HG02884 (cell line): ENCODE measurements around the gene TLR6.

ENCODE experiments used
- ATAC-seq: cut with Tn5 transposase; IDR thresholded peaks from one replicate; pipeline ENCODE4 v1.9.1; 2021; ENCODE audit warnings: mild to moderate bottlenecking, moderate library complexity; ENCODE audit not compliant: unreplicated experiment

The TLR6 gene, protein sequence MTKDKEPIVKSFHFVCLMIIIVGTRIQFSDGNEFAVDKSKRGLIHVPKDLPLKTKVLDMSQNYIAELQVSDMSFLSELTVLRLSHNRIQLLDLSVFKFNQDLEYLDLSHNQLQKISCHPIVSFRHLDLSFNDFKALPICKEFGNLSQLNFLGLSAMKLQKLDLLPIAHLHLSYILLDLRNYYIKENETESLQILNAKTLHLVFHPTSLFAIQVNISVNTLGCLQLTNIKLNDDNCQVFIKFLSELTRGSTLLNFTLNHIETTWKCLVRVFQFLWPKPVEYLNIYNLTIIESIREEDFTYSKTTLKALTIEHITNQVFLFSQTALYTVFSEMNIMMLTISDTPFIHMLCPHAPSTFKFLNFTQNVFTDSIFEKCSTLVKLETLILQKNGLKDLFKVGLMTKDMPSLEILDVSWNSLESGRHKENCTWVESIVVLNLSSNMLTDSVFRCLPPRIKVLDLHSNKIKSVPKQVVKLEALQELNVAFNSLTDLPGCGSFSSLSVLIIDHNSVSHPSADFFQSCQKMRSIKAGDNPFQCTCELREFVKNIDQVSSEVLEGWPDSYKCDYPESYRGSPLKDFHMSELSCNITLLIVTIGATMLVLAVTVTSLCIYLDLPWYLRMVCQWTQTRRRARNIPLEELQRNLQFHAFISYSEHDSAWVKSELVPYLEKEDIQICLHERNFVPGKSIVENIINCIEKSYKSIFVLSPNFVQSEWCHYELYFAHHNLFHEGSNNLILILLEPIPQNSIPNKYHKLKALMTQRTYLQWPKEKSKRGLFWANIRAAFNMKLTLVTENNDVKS

DNA sequence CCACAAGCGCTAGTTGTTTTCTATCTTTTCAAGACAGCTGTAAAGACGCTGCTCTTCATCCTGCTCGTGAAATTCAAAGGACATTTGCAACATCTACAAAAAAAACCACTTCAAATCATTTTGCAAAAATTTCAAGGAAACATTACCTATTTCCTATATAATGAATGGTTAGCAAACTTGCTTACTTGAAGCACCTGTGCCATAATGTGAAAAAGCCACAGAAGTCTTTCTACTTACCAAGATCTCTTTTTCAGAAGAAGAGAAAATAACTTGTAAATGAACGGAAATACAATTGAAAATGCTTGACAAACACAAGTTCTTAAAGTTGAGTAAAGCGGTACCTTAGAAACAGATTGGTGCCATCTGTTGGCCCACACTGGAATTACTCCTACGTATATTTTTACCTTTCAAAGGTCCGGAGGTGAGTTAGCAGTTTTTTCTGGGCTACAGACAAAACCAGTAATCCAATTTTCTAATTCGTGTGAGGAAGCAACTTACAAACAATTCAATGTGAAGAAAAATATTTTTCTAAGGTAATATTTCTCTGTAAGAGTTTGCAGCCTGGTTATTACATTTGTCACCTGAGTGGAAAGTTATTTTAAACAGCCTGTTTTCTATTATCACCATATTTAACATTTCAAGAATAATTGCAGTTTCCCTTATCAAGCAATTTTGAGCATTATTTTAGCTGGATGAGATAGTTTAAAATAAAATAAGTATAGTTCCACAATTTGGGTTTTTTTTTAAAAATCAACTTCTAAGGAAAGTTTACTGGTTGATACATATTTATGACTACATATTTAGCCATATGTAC, at the start of gene TLR6:
TSS of gene TLR6 (minus strand) at position 294 of the 814 bp plus-strand sequence. CDS start 27,344 bp downstream, outside the sequence.
- no peak for ATAC-seq

DNA sequence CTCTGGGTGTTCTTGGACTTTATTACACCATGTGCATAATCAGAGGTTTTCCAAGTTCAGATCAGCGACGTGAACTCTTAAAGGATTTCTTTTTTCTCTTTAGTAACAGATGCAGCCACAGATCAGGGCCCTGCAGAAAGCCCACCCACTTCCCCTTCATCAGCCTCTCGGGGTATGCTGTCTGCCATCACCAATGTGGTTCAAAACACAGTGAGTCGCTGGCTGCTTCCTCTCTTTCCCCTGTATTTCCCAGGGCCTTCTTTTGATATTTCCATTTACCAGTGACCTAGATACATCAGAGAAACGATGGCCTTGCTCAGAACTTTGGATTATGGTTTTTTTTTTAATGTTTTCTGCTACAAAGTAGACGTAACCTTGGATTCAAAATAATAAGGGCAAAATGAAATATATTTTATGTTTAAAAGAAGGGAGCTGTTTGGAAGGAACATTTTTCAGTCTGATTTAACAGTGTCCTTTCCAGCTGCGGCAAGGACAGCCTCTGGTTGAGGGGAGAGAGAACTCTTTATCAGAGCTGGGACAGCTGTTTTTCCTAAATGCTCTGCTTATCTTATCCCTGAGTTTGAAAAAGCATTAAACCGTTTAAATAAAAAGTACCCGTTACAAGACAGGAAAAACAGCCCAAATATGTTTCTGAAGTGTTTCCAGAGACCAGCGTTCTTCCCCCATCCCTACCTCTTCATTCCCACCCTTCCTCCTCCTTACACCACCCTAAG, 49.2 kb upstream of the TLR6 start:
- ATAC-seq: no peak

DNA sequence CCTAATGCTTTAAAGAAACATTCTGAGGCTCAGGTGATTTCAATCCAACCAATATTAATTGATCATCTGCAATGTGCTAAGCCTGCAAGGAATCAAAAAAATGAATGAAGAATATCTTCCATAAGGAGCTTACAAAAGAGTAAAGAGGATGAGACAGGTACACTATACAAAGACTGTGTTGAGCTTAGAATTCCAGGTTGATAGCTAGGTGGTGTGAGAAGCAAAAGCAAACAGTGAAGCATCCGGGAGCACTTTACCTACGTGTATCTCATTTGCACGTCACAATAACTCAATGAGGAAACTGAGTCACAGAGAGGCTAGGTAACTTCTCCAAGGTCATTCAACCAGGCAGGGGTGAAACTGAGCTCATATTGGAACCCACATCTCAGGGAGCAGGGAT, 48.1 kb upstream of the TLR6 start:
- ATAC-seq: no peak

DNA sequence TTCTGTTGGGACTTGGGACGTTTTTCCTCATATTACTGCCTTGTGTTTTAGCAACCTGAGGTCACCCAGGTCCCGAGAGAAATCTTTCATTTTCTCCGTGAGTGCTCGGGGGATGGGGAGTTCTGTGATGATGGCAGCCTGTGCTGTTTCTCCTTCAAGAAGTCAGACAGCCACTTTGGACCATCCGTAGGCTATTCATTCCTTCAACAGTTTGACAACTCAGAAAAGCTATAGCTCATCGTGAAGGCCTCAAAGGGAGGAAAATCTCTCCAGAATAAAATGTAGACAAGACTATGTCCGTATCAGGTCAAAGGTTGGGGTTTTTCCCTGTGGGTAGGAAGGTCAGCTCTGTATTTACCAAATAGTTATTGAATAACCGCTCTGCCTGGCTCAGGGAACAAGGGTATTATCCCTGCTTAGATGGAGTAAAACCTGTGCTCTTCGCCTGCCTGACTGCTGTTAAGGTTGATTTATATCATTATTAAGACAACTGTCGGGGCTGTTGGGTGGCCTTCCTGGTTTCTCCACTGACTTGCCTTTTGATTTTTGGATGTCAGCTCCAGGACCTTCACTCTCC, 47.6 kb upstream of the TLR6 start:
- no peak for ATAC-seq

DNA sequence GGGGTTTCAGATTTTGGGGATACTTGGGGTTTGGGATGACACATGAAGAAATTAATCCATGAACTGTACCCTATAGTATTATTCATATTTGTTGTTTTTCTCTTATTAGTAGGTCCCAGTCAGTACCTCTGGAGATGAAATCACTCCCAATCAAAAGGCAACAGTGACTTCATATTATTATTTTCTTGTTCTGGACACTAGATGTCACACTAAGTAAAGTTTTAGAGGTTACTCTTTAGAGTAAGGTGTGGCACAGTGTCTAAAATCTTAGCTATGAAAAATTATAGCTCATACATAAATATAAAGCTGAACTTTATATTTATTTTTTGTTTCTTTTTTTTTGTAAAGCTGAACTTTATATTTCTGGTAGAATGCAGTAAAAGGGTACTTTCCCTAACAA, 46.1 kb upstream of the TLR6 start:
- ATAC-seq: no peak

DNA sequence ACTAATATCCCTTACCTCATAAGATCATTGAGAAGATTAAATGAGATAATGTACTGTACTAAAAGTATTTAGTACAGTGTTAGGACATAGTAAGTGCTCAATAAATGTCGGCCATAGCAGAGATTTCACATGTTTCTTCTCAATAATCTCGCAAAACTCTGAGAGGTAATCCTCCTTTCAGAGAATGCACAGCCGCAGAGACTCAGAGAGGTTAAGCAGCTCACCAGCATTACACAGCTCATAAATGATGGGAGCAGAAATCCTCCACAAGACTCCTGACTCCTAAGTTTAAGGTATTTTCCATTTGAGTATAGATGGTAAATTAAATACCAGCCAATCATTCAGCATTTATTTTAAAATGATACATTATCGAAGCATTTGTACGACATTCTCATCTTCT, 45.6 kb upstream of the TLR6 start:
- no peak for ATAC-seq

DNA sequence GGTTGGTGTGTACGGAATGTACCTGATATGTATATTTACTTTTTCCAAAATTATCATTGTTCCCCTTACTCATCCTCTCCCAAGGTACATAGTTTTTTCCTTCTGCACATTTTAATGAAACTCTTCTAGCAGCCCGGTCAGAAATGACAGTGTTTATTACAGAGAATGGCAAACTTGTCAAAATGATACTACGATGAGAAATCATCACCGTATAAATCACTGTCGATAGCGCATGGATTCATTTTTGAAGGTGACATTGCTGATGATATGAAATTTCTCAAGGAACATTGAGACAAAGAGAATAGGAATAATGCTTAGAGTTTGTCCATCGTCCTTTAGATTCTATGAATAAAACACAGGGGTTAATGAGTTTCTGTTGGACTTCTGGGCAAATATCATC, 41.6 kb upstream of the TLR6 start:
- ATAC-seq: no peak

DNA sequence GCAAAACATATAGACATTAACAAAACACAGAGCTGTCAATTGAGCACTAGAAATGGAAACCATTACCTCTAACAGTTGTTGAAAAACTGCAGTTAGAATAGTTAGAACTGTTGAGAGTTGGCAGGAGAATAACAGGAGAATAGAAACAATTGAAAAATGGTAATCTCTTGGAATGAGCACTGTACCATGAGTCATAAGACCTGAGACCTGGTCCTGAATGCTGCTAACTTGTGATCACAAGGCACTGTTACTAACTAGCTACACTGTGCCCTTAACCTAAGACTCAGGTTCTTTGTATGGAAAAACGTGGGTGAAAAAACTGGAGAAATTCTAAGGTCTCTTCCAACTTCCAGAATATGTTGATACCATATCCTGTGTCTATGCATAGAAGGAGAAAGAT, 40.3 kb upstream of the TLR6 start:
- ATAC-seq: no peak

DNA sequence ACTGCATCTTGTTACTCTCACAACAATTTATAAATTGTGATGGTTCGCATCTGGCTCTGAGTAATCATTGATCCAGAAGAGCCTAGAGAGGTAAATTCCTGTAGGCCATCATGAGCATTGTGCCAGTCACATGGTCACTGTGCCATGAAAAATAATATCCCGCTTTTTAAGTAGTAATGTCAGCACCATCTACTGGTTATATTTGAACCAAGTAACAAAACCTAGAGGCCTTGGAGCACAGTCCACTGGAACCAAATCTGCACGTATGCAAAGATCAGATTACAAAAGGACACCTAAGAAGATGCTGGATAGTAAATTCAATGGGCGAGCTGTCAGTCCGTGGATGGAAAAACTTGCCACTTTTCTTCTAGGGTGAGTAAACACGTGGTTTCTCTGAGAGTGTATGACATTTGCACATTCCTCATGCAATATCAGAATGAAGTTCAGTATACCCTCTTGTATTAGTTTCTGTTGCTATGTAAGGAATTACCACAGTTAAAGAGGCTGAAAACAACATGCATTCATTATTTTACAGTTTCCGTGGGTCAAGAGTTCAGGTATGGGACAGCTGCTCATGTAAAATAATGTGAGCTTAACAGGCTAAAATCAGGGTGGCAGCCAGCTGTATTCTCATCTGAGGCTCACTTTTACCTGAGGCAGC, 37.8 kb upstream of the TLR6 start:
- ATAC-seq: no peak

DNA sequence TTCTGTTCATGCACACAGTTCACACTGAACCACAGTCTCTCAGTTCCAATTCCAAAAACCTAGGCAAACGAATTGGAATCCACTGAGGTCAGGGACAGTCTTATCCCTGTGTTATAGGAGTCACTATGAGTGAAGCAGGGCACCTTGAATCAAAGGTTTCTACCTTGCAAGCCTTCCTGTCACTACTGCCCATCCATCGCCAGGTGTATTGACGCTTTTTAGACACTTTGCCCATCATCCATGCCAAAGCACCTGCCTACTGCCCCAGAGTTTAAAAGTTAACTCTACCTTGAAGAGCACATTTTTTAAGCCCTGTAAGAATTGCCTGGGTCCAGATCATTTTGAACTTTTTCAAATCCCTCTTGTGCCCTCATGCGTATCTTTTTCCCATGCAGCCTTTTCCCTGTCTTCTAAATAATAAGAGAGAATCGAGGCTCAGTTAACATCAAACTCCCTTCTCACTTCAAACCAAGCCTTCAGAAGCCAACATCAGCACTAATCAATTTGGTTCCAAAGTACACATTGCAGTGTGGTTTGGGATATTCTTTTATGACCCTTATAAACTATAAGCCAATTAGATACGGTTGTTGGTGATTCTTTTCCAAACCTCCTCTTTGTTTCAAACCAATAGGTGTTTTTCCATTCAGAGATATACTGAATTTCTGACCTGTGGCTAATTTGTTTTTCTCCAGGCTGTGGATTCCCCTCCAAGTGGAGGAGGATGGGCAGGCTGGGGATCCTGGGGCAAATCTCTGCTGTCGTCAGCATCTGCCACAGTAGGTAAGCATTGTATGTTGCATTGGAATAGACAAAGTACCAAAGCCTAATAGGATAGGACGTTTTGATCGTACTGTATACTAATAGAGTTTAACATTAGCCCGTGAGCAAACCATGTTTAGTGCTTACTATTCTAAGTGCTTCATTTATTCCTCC, 34.7 kb upstream of the TLR6 start:
- no peak for ATAC-seq

DNA sequence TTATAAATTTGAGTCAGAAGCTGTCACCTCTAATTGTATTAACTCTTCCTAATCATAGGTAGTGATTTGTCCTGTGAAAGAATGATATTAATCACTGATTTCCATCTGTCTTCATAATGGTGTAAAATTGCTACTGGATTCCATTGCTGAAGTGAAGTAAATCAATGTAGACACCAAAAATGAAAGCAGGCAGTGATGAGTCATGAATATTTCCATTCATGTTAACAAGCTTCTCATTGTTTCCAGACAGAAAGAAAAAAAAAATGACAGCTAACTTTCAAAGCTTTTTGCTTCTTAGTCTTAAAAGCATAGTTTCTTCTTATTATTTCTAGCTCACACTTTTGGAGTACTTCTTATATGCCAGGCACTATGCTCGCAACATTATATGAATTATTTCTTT, 32.5 kb upstream of the TLR6 start:
- no peak for ATAC-seq

DNA sequence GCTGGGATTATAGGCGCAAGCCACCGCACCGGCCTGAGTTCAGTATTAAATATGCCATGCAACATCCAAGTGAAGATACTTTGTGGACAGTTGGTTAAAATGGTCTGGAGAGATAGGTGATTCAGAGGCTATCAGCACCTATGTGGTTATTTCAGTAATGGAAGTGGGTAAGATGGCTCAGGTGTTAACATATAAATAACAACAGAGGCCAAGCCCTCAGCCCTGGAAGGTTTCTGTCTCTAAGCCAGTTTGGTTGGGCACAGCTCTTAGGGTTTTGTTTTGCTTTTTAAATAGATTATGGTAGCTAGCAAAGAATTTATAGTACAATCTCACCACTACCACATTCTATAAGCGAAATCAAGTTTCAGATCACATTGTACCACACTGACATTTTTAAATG, 27.6 kb upstream of the TLR6 start:
- ATAC-seq: no peak

DNA sequence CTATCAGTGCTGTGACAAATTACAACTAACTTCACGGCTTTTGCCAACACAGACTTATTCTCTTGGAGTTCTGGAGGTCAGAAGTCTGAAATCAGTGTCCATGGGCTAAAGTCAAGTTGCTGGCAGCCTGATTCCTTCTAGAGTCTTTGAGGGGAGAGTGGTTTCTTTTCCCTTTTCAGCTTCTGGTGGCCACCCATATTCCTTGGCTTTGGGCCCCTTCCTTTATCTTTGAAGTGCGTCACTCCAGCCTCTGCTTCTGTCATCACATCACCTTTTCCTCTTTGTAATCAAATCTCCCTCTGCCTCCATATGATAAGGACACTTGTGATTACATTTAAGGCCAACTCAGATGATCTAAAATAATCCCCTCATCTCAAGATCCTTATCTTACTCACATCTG, 20.0 kb upstream of the TLR6 start:
- ATAC-seq: no peak

DNA sequence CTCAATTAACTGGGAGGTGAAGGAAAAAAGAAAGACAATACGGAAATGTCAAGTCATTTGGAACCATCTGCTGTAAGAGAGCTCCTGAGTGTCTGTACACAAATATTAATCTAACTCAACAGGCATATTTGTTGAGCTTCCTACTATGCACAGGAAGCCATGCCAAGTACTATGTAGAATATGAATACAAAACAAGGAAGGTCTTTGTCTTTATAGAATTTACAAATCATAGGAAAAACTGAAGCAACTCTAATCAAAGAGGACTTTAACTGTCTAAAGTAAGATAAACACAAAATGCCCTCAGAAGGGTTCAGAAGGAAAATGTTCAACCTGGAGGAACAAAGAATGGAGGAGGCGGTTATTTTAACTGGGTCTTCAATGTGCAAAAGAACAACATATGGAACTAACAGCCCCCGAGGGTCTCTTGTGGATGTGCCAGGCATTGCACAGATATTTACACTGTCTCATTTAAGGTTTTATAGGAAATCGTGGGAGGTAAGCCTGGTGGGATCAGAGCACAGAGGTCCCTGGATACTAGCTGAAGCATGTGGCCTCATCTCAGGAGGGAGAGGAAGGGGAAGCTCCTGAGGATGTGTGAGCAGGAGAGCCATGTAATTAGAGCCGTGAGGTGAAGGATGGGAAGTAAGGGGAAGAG, 16.8 kb upstream of the TLR6 start:
- ATAC-seq: no peak

DNA sequence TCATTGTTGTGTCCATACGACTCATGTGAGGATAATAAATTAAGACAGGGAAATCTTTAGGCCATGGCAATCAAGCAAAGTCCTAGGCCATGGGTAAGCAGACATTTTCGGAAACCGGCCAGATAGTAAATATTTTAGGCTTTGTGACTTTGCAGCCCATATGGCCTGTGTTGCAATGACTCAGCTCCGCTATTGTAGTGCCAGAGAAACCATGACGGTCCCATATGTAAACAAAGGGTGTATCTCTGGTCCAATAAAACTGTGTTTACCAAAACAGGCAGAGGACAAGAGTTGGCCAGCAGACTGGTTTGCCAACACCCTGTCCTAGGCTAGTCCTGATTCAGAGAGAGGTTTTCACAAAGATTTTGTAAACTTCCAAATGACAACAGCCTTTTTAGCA, 16.0 kb upstream of the TLR6 start:
- ATAC-seq: no peak

DNA sequence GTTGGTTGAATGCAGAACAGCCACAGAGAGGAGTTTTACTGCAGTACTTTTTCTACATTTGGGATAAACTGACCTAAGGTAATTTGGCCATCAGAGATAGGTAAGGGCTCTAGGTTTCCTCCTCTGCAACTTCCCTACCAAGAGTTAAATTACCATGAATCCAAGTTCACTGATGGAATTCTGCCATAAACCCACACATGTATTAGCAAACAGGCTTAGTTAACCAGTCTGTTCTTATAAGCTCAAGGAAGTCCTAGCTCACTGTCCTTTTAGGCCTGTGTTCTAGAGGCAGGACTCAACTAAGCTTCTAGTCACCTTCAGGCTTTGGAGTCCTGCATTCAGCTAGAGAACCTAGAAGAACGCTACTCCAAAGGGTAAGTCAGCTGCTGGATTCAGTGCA, 15.0 kb upstream of the TLR6 start:
- no peak for ATAC-seq

DNA sequence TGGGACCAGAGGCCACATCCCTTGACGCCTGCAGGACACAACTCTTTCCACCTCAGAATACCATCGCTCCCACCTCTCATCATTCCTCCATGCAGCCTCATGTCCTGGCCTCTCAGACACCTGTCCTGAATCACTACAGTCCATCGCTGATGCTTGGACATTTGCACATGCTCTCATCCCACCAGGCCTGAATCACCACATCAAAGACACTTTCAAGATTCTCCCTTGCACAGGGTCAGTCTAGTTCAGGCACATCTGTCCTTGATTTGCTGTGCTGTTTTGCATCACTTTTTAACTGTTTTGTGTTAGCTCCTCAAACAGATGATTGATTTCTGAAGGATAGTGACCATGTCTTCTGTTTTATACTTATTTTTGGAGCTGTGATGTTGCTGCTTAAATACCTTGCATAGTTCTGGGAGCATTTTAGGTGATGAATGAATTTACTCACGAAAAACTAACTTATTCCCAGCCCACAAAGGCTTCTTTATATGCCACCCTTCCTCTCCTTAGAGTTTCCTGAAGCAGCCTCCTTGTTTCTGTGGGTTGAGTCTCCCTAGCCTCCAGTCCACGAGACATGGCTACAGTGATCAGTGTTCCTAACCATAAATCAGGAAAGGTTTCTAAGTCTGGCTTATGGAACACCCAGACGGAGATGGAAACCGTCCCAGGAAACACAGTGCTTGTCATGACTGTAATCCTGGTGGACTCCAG, 13.6 kb upstream of the TLR6 start:
- no peak for ATAC-seq

DNA sequence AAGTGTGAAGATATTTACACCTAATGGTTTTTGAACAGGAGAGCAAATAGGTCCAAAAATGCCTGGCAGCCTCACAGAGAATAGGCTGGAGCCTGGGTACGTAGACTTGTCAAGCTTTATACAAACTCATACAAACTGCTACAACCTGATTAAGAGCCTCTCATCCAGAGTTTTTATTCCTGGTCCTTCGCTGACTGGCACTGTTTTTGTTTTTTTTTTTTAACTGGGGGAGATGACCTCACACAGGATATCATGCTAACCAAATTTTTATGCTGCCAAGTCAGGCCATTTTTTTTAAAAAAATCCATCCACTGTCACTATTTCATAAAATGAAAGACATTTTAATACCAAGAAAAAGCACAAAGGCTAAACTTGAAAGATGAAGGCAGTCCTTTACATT, 12.9 kb upstream of the TLR6 start:
- ATAC-seq: no peak
